ENCODE measurements around the gene PTPRM.

GRCh38 chr18:7855671-7856070 is 288.6 kb downstream of the PTPRM start:
- TF ChIP-seq PREB (CRISPR knock-in tag; IDR thresholded peaks at IDR 0.05; ENCODE audit: borderline replicate concordance) (no peak), CTCF (IDR thresholded peaks at IDR 0.05) (no peak), USF2 (CRISPR knock-in tag; IDR thresholded peaks at IDR 0.05) (no peak), FOXJ3 (CRISPR knock-in tag; IDR thresholded peaks at IDR 0.05; ENCODE audit: borderline replicate concordance) (no peak), ZNF138 (CRISPR knock-in tag; conservative IDR thresholded peaks at IDR 0.05) (no peak), CREB1 (CRISPR knock-in tag; IDR thresholded peaks at IDR 0.05) (no peak), CBFB (CRISPR knock-in tag; IDR thresholded peaks at IDR 0.05; ENCODE audit: low read depth) (no peak)
